A549 (cell line): ENCODE measurements around the gene ARL6IP5.

Source experiments
- CHD4 ChIP-seq: fragments of 200-600 bp; sonication (generic); IDR thresholded peaks from 2 replicates; pipeline ENCODE4 v1.6.1; 2016; ENCODE audit warnings: antibody characterized with exemption, mild to moderate bottlenecking, borderline replicate concordance
- CTCF ChIP-seq: fragments of >200 bp; sonication (Bioruptor Twin); formaldehyde crosslinking; IDR thresholded peaks from 3 replicates; pipeline ENCODE4 v1.5.1; 2016
- REST ChIP-seq: fragments of 200-600 bp; sonication (generic); IDR thresholded peaks from 2 replicates; pipeline ENCODE4 v1.6.1; 2016; ENCODE audit warnings: antibody characterized with exemption, mild to moderate bottlenecking, moderate library complexity

GRCh38 chr3:69105320-69105719 lies 20.6 kb downstream of the ARL6IP5 start:
- TF ChIP-seq REST (no peak), CHD4 (no peak), CTCF (no peak)
